GM18526 (cell line): ENCODE data around the gene IL9.

Experiments used
- POLR2A ChIP-seq: IDR thresholded peaks from 3 replicates; pipeline ENCODE4 v1.6.1; 2011; ENCODE audit not compliant: insufficient read length; ENCODE audit errors: extremely low read depth

The IL9 gene

GRCh38 chr5:135895474-135896006 is at the start of gene IL9:
TSS of gene IL9 (minus strand) at chr5:135895841. CDS start at chr5:135895816, 25 bp downstream.
- TF ChIP-seq POLR2A = no peak

GRCh38 chr5:135944967-135945560 is 49.4 kb upstream of the IL9 start:
- no peak for TF ChIP-seq POLR2A

- TF ChIP-seq POLR2A = no peak
These were observed 48.9 kb upstream of the IL9 start for GRCh38 chr5:135944564-135944963.

GRCh38 chr5:135942202-135942771 is 46.6 kb upstream of the IL9 start:
- no peak for TF ChIP-seq POLR2A

GRCh38 chr5:135941711-135942110 is 46.1 kb upstream of the IL9 start:
- no peak for TF ChIP-seq POLR2A

- TF ChIP-seq POLR2A = no peak
These were observed 41.7 kb upstream of the IL9 start for GRCh38 chr5:135937245-135937911.

- no peak for TF ChIP-seq POLR2A
These were observed 39.3 kb upstream of the IL9 start for GRCh38 chr5:135934939-135935338.

GRCh38 chr5:135930949-135931295 is 35.3 kb upstream of the IL9 start:
- no peak for TF ChIP-seq POLR2A

- TF ChIP-seq POLR2A = no peak
These were observed 34.6 kb upstream of the IL9 start for GRCh38 chr5:135930029-135930948.

GRCh38 chr5:135921388-135921787 is 25.7 kb upstream of the IL9 start:
- TF ChIP-seq POLR2A = no peak

- TF ChIP-seq POLR2A = no peak
These were observed 24.6 kb upstream of the IL9 start for GRCh38 chr5:135920199-135920598.

- no peak for TF ChIP-seq POLR2A
These were observed 21.1 kb upstream of the IL9 start for GRCh38 chr5:135916638-135917263.

- no peak for TF ChIP-seq POLR2A
These were observed 19.9 kb upstream of the IL9 start for GRCh38 chr5:135915466-135916001.

- no peak for TF ChIP-seq POLR2A
These were observed 18.3 kb upstream of the IL9 start for GRCh38 chr5:135913713-135914626.
